H4 (cell line): ENCODE results near the gene APP. TPM values are rescaled to one million over a fixed set of nuclear protein-coding genes. Genes with fewer than 3 reads are reported as not detected.
A peak's percentile ranks its signal among the peaks of the same experiment; 100 is the strongest.
"Not testable (repeated sequence)": the region's sequence is repeated elsewhere in the genome, so short reads cannot be mapped to it uniquely, and the experiment has no call there.

Experiments used
- DNase-seq: peaks from one replicate; pipeline ENCODE4 v3.0.0-alpha.2; 2015; ENCODE audit warnings: low spot score
- total RNA-seq: library from RNA; depleted of rRNA; stranded (reverse); fragments of >200 nt; shearing (Covaris generic); gene quantifications from 2 replicates; pipeline ENCODE4 v1.2.3, GENCODE V29; 2014

APP gene
- total RNA-seq, 1 experiment from 2014 or later: 299 TPM

DNA sequence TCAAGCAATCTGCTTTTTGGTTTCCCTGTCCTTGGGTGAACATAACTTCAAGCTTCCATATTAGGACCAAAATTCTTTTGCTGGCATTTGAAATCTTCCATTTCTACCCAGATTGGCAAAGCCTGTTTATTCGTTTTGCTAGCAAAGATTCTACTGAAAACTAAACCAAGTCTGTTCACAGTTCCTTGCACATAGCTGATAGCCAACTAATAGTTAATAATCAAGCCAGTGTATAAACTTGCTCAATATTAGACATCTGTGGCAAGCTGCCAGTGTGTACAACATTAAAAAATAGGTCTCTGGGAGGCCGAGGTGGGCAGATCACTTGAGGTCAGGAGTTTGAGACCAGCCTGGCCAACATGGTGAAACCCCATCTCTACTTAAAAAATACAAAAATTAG lies 6.3 kb downstream of the APP start:
- no peak for DNase-seq

DNA sequence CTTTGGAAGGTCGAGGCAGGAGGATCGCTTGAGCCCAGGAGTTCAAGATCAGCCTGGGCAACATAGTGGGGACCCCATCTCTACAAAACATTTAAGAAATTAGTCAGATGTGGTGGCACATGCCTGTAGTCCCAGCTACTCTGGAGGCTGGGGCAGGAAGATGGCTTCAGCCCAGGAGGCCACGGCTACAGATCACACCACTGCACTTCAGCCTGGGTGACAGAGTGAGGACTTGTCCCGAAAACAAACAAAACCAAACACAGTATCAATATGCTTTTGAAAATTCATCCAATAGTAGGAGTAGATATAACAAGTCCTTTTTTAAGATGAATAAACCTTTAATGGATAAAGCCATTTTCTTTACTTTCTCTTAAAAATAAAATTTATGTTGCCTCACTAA lies 8.5 kb downstream of the APP start:
- no peak for DNase-seq

DNA sequence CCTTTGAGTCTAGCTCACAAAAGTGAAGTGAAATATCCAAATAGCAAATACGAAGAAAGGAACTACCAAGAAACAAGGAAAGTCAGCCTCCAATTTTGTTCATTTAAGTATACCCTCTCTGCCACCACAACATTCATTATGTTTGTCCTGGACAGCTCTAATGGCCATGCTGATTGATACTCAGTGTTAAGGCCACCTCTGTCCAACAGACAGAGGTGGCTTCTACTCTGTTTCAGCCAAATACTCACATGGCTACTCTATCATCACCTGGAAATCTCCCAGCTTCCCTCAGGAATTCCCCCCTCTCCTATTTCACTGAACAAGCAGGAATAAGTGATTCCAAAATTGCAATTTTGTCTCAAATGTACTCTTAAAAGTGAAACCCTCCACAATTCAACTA lies 10.7 kb downstream of the APP start:
- no peak for DNase-seq

DNA sequence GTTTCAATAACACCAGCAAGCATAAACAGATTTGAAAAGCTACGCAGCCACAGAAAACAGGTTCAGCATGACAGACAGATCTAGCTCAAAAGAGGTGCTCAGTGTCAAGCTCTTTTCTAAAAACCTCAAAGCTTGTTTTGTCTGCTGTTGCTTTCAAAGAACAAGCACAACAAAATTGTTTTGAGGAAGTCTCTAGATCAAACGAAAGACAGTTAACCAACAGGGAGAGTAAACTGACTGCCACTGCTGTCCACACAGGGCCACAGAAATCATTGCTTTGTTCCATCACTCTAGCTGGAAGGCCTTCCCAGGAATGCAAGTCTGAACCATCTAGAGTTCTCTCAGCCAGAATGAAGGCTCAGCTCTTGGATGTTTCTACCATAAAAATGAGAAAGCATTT lies 12.8 kb downstream of the APP start:
- no peak for DNase-seq

DNA sequence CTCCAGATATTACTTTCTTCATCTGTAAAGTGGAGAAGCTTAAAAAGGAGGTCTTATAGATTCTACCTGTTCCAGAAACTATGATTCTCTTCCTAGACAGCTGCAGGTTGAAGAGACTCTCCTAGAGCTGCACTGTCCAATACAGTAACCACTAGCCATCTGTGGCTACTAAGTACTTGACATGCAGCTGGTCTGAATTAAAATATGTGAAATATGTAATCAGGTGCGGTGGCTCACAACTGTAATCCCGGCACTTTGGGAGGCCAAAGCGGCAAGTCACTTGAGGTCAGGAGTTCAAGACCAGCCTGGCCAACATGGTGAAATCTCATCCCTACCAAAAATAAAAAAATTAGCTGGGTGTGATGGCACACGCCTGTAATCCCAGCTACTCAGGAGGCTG lies 15.8 kb downstream of the APP start:
- no peak for DNase-seq

DNA sequence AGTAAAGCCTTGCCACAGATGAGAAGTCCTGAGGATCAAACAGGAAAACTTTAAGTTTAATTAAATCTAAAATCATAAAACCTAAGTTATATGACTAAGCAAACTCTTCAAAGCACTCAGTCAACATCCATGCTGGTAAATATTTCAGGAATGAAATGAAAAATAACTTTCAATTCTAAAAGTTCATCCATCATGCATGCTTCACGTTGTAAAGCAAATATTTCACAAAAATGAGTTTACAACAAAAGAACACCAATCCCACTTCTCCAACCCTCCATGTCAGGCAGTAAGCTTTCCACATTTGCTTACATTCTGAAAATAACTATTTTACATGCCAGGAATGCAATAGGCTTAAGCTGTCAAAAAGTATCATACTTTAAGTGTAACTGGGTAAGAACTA lies 16.8 kb downstream of the APP start:
- DNase-seq: no peak

DNA sequence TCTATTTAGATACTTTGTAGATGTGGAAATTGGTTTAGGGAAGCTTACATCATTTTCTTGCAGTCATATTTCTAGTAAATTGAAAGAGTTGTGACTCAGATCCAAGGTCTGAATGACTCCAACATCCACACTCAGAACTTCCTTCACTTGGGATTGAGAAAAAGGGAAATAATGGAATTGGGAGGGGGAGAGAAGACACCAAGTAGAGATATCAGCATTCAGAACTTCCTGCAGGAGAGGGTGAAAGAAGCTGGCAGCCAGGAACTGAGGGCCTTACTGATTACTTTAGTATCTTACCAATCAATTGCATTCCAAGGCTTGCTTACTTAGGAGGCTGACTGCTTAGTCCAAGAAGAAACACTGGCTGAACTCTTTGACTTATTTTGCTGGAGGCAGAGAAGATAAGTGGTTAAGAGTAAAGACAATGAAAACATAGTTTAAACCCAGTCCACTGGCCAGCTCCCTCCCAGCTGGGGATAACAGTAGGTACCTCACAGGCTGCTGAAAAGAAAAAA lies 21.7 kb downstream of the APP start:
- DNase-seq: no peak

DNA sequence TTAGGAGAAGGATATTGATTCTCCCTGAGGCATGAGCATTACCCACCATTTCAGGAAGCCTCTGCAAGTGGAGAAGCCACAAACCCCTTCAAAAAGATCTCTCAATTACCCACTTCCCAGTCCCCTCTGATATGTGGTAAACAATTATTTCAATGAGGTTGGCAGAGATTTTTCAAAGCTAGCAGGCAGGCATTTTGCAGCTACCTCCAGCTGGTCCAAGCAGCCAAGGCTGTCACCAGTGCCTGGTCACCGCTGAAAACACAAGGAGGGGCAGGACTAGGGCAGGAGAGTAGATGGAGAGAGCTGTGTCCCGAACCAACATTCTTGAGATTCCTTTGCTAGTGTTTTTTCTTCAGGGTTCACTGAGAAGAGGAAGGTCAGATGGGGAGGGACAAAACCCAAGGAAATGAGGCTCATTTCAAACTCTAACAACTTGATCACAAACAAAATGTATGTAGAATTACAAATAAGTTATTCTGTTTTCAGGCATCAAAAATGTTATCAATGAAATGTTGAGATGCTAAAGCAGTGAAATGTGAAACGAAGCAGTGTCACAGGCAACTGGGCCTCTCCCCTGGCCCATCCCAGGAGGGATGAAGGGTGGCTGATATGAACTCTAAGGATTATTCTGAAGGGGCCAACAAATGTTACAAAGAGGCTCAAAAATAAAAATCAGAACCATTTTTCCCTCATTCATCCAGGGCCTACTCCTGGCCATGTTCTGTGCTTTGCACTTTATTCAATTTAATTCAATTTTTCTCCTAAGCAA lies 22.3 kb downstream of the APP start:
- peak; percentile 32 for DNase-seq

DNA sequence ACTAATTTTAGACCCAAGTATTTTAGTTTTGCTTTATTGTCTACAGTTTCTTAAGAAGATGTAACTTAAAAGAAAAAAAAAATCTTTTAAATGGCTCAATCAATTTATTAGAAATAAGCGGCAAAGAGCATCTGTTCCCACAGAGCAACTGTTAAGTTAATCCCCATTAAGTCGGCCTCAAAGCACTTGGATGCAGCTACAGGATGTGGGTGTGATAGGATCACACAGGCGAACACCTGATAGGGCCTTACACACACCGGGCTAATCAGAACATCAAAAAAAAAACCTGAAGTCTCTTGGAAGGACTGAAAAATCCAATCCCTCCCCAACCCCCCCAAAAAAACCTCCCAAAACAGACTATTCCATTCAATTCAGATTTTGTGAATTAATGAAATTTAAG lies 23.0 kb downstream of the APP start:
- no peak for DNase-seq

DNA sequence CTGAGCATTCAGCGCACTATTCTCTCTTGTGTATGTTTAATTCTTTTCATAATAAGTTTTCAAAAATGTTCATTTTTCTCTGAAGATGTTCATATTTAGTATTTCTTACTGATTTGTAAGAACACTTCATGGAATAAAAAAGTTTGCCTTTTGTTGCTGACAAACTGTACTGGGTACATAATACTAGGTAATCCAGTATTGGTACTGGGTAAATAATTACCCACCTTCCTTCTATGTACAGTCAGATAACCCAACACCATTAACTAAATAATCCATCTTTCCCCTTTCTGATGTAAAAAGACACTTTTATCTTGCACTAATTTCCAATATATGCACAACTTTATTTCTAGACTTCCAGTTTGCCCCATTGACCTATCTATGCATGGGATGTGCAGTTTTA lies 23.9 kb downstream of the APP start:
- DNase-seq: no peak

DNA sequence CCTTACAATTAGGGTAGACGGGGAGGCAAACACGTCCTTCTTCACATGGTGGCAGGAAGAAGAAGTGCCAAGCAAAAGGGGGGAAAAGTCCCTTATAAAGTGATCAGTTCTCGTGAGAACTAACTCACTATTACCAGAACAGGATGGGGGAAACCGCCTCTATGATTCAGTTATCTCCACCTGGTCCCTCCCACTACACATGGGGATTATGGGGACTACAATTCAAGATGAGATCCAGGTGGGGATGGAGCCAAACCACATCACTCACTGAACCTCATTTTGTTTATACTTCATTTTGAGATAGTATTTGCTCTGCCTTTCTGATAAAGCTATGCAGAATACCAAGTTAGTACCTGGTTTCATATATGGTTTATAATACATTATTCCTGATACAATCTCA lies 26.5 kb downstream of the APP start:
- DNase-seq: no peak

DNA sequence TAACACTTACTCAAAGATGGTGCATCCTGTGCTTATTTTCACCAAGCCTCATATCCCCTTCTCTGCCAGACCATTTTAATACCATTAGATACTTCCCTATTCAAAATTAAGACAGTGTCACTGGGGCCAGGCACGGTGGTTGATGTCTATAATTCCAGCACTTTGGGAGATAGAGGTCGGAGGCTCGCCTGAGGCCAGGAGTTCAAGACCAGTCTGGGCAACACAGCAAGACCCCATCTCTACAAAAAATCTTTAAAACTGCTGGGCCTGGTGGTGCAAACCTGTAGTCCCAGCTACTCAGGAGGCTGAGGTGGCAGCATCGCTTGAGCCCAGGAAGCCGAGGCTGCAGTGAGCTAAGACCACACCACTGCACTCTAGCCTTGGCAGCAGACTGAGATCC lies 28.2 kb downstream of the APP start:
- DNase-seq: no peak

DNA sequence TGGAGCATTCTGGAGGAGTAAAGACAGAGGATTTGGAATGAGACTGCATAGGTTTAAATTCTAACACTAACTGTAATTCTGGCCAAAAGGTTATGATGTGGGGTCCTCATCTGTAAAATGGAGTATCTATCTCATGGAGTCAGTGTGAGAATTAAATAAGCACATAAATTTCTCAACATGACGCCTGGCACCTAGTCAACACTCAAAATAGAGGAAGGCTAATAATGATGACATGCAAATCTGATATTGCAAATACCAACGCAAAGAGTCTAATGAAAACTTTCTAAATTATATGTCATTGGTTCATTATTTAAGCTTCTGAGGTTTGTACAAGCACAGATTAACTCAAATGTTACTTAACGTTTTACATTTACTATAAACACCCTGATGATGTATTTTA lies 29.6 kb downstream of the APP start:
- no peak for DNase-seq

DNA sequence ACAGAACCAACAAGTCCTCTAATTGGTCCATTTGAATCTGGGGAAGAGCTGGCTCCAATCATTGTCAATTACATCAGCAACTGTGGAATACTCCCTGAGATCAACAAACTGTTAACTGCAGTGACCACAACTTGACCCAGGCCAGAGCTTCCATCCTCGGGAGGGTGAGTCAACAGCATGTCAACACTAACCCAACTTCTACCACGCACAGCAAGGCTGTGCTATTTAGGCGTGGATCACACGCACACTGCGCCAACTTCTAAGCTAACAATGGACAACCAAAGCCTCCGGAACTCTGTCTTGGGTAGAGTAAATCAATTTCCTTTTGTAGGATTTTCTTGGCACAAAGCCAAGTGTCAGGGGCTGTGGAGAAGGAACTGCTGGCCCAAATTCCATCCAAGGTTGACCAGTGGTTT lies 30.4 kb downstream of the APP start:
- peak; percentile 94 for DNase-seq

DNA sequence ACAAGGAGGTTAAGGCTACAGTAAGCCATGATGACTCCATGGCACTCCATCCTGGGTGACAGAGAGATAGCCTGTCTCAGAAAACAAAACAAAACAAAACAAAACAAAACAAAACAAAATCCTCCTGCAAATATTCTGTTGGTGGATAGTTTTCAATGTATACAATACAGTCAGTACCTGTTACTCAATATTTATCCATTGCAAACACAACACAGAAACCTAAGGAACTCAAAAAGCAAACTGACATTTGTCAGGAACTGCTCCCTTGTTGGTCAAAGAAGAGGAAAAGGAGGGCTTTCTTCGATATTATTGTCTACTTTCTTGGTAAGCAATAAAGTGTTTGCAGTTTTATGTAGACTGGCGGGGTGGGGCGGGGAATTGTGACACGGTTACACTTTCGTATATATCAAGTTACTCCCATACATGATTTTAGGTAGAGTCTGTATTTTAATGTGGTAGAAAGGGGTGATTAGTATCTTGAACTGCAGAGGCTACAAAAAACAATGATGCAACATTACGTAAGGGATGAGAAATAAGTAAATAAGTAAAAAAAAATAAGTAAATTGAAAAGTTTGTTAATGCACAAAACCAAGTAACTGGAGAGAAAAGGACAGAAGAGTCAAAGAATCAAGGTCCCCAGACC lies 31.8 kb downstream of the APP start:
- peak; percentile 45 for DNase-seq

DNA sequence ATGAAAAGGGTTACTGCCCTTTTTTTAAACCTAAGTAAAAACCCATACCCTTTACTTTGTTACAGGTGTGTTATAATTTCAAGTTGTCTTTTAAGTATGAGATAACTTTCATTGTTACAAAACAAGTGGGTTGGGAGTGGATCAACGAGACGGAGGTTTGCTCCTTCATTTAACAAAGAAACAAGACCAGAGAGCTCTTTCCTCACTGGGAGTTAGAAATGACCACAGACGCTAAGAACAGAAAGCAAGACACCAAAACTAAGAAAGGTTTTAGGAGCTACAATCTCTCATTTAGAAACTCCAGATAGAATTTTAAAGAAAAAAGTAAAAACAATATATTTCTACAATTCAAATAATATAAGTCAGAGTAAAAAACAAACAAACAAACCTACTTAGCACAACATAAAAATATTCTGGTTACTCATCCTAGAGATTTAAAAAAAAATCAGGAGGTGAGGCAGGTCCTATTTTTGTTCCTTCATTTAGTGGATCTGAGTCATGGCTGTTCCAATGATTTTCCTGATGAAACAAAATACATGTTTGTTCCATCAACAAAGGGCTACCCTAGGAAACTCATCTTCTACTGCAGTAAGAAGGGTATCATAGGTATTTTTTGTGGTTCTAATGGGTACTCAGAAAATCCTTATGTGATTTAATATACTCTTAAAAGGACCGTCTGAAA lies 33.0 kb downstream of the APP start:
- no peak for DNase-seq

DNA sequence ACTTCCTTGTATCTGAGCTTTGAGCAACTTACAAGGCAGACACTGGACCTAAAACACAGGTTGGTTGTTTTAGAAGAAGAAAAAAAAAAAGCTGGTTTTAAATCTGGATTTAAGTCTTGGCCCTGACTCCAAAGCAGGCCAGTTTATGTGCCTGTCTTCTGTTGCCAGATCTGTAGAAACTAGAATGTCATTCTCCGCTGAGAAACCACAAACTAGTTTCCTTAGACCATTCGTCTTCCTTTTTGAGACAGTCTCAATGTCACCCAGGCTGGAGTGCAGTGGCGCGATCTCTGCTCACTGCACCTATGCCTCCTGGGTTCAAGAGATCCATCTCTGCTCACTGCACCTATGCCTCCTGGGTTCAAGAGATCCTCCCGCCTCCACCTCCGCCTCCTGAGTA lies 33.9 kb downstream of the APP start:
- DNase-seq: no peak

DNA sequence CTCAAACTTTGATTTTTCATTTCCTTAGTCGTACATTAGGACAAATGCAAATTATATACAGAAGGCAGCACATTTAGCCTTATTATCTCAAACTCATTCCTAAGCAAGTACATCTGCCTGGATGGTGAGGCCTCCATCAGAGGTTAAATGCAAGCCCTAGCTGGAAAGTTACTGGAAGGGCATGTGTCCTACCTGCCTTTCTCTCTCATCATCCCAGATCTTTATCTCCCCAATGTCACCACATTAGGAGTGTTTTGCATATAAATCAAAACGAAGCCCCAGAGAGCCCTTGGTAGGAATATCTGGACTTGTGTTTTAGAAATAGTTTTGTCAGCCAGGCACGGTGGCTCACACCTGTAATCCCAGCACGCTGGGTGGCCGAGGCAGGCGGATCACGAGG lies 35.0 kb downstream of the APP start:
- no peak for DNase-seq

DNA sequence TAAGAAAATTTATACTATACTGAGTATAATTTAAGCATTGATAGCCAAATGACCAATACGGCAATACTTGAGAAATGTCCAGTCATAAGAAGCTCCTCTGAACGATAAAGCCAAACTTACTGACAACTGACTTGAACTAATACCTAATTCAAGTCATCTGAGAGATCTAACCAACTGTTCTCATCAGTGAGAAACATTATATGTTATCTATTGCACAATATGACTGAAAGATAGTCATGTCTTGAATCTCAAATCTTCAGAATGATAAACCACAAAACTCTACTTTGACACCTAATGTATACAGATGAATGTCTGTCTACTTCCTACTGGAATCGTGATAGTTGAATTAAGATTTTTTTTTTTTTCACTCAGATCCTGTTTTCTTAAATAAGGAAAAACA lies 39.0 kb downstream of the APP start:
- no peak for DNase-seq

DNA sequence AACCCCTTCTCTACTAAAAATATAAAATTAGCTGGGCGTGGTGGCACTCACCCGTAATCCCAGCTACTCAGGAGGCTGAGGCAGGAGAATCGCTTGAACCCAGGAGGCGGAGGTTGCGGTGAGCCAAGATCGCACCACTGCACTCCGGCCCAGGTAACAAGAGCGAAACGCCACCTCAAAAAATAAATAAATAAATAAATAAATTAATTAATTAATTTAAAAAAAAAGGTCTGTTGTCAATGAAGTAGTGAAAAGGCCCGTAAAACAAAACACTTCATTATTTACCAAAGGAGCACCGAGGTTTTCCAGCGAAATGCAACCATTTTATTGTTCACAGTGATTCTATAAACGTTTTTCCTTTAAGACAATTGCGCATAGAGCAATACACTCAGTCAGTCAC lies 39.5 kb downstream of the APP start:
- not testable (repeated sequence) for DNase-seq

DNA sequence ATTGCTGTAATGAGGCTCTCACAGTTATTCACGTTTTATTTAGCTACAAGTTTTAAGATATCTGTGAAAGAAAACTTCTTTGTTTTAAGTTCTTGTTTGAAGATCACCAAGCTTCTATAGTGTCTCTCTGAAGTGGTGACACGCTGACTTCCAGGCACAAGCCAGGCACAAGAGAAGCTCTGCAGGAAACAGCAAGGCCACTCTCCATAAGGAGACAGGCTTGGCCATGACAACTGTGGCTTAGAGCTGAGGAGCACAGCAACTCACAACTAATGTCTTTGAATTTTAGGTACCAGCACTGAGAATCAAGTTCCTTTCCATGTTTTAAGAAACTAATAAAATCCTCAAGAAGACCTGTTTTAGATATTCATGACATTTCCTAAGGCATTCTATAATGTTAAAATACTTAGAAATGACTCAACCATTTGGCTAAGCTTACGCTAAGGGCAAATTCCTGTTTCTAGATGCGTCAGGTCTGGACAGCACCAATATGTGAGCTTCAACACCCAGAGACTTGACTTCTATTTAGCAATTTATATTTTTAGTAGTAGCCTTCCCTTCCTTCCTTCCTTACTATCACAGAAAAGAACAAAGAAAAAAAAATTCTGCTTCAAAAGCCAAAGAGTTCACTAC lies 40.2 kb downstream of the APP start:
- DNase-seq: no peak

DNA sequence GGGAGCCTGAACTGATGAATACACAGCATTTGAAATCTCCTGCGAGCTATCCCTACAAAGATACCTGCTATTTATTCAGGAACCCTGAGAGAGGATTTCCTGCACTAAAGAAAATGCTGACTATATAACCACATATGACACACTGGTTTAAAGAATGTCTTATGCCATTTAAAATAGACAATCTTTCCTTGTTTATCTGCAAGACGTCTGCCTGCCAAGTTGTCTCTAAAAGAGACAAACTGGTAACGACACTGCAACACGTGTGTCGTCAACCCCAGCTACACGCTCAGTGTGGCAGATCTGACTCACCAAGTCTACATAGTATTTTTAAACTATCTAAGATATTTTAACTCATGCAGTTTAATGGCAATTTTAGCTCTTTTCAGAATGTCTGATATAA lies 42.7 kb downstream of the APP start:
- peak; percentile 71 for DNase-seq
